HL-60 (cell line): ENCODE data around the gene AQP10.

Experiments
- GABPA ChIP-seq: IDR thresholded peaks from 2 replicates; pipeline ENCODE4 v1.6.1; 2012; ENCODE audit warnings: low read depth
- POLR2AphosphoS5 ChIP-seq: IDR thresholded peaks from 2 replicates; pipeline ENCODE4 v1.6.1; 2012; ENCODE audit warnings: low read depth
- TF ChIP-seq, protein P1 (sequence below): IDR thresholded peaks from one replicate; pipeline ENCODE4 v1.5.1; 2011; ENCODE audit warnings: low read length, control low read depth, inconsistent platforms; ENCODE audit not compliant: insufficient read depth
- TF ChIP-seq, protein P2 (sequence below): IDR thresholded peaks from 2 replicates; pipeline ENCODE4 v1.6.1; 2012; ENCODE audit warnings: low read depth; ENCODE audit not compliant: insufficient replicate concordance

DNA sequence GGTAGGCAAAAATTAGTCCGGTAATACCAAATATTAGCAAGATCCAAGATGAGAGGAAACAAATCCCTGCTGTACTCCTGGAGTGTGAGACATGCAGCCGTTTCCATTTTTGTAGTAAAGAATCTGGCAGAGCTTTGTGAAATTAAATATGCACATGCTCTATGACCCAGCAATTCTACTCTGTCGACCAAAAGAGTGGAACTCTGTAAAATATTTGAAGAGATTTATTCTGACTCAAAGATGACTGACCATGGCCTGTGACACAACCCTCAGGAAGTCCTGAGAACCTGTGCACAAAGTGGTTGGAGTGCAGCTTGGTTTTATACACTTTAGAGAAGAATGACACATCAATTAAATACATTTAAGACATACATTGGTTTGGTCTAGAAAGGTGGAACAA is 32.2 kb upstream of the AQP10 start:
- TF ChIP-seq, protein P1, sequence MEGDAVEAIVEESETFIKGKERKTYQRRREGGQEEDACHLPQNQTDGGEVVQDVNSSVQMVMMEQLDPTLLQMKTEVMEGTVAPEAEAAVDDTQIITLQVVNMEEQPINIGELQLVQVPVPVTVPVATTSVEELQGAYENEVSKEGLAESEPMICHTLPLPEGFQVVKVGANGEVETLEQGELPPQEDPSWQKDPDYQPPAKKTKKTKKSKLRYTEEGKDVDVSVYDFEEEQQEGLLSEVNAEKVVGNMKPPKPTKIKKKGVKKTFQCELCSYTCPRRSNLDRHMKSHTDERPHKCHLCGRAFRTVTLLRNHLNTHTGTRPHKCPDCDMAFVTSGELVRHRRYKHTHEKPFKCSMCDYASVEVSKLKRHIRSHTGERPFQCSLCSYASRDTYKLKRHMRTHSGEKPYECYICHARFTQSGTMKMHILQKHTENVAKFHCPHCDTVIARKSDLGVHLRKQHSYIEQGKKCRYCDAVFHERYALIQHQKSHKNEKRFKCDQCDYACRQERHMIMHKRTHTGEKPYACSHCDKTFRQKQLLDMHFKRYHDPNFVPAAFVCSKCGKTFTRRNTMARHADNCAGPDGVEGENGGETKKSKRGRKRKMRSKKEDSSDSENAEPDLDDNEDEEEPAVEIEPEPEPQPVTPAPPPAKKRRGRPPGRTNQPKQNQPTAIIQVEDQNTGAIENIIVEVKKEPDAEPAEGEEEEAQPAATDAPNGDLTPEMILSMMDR, result no peak
- TF ChIP-seq, protein P2, sequence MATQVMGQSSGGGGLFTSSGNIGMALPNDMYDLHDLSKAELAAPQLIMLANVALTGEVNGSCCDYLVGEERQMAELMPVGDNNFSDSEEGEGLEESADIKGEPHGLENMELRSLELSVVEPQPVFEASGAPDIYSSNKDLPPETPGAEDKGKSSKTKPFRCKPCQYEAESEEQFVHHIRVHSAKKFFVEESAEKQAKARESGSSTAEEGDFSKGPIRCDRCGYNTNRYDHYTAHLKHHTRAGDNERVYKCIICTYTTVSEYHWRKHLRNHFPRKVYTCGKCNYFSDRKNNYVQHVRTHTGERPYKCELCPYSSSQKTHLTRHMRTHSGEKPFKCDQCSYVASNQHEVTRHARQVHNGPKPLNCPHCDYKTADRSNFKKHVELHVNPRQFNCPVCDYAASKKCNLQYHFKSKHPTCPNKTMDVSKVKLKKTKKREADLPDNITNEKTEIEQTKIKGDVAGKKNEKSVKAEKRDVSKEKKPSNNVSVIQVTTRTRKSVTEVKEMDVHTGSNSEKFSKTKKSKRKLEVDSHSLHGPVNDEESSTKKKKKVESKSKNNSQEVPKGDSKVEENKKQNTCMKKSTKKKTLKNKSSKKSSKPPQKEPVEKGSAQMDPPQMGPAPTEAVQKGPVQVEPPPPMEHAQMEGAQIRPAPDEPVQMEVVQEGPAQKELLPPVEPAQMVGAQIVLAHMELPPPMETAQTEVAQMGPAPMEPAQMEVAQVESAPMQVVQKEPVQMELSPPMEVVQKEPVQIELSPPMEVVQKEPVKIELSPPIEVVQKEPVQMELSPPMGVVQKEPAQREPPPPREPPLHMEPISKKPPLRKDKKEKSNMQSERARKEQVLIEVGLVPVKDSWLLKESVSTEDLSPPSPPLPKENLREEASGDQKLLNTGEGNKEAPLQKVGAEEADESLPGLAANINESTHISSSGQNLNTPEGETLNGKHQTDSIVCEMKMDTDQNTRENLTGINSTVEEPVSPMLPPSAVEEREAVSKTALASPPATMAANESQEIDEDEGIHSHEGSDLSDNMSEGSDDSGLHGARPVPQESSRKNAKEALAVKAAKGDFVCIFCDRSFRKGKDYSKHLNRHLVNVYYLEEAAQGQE, result no peak
- TF ChIP-seq POLR2AphosphoS5 (no peak), GABPA (no peak)
